IPS DF 4.7 (cell line): ENCODE results near the gene AARS2.
A peak's percentile ranks its signal among the peaks of the same experiment; 100 is the strongest.
"Not testable (repeated sequence)": the region's sequence is repeated elsewhere in the genome, so short reads cannot be mapped to it uniquely, and the experiment has no call there.

Experiments used
- DNase-seq: peaks from one replicate; pipeline ENCODE4 v3.0.0-alpha.2; 2013; ENCODE audit warnings: low spot score; ENCODE audit errors: extremely low read depth

The AARS2 gene

DNA sequence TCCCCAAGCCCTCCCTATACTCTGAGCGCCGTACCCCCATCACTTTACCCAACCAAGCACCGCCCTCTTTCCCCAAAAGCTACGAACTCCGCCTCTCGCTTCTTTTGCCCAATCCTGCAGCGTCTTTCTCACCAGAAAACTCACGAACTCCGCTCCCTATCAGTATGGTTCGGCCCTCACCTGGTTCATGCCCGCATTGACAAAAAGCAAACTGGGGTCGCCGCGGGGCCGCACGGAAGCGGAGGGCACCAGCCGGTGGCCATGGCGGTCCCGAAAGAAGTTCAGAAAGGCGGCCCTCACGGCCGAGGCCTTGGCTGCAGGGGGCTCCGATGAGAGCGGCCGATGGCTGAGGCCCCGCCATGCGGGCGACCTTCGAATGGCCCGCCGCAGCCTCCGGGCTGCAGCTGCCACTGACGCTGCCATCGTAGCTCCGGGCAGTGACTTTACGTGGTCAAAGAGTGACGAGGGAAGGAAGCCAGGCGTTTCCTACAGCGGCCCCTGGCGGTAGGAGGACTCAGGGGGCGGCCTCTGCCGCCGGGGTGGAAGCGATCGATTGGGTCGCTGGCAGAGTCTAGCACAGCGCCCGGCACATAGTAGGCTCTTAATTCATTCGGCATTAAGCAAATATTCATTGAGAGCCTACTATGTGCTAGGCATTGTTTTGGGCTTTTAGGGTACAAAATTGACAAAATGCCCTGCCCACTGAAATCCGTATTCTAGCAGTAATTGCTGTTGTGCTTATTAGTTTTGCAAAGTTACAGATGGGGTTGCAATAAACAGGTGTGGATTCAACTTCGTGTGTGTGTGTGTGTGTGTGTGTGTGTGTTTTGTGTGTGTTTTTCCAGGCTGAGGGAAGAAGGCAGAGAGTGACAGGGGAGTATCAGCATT is at the start of gene AARS2:
AARS2 (minus strand) TSS at position 447 of the 888 bp plus-strand sequence; CDS start at position 423, 24 bp downstream.
- DNase-seq, result peak; percentile 66

DNA sequence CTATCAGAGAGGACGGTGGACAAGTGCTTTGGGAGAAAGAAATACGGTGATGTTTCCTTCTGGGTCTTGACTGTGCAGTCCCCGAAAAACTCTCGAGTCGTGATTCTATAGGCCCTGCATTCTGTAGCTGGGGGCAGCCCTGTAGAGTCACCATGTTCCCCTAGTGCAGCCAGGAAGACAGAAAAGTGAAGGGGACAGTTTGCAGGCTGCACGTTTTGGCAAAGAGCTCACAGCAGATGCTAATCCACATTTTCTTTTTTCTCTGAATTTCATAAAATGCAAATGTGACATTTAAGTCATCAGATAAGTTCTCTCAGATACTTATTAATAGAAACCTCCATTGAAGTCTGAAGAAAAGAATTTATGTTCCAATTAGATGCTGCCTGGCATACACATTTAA is 48.8 kb upstream of the AARS2 start:
- DNase-seq, result no peak

DNA sequence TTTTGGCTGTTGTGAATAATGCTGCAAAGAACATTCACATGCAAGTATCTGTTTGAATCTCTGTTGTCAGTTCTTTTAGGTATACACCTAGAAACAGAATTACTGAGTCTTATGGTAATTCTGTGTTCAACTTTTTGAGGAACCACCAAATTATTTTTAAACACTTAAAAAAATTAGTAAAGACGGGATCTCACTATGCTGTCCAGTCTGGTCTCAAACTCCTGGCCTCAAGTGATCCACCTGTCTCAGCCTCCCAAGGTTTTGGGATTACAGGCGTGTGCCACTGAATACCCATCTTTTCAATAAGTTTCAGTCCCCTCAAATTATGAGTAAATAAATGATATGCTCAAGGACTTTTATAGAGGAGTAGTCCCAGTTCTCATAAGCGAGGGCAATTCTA is 46.8 kb upstream of the AARS2 start:
- no peak for DNase-seq

DNA sequence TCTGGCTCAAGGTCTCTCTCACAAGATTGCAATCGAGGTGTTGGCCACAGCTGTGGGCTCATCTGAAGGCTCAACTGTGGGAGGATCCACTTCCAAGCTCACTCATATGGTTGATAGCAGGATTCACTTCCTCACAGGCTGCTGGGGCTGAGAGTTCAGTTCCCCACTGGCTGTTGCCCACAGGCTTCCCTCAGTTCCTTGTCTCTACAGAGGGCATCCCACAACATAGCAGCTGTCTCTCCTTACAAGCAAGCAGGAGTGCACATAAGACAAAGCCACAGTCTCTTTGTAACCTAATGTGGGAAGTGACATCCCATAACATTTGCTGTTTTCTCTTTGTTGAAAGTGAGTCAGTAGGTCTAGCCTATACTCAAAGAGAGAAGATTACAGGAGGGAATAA is 43.3 kb upstream of the AARS2 start:
- DNase-seq, result no peak

DNA sequence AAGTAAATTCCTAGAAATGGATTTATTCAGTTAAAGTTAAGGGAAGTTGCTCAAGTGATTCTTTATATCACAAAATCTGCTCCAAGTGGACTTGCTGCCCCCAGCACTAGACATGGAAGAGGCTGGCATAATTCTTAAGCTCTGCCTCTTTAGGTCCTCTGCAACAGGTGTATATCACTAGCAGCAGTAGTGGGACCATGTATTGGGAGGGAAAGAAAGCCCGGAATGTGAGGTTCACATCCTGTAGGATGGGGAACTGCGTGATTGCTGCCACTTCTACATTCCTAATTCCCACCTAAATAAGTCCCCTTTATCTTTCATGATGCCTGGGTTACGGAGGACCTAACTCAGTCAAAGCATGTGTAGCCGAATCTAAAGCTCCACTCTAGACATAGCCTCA is 42.5 kb upstream of the AARS2 start:
- no peak for DNase-seq

DNA sequence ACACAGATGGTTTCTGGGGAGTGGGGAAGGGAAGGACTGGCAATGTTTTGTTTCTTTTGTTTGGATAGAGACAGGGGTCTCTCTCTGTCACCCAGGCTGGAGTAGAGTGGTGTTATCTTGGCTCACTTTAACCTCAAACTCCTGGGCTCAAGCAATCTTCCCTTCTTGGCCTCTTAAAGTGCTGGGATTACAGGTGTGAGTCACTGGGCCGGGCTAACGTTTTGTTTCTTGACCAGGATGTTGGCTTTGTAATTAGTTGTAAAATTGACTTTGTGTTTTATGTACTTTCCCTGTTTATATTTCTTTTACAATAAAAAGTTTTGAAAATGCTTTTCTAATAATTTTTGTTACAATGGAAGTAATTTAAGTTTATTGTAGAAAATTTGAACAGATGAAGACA is 40.2 kb upstream of the AARS2 start:
- DNase-seq, result no peak

DNA sequence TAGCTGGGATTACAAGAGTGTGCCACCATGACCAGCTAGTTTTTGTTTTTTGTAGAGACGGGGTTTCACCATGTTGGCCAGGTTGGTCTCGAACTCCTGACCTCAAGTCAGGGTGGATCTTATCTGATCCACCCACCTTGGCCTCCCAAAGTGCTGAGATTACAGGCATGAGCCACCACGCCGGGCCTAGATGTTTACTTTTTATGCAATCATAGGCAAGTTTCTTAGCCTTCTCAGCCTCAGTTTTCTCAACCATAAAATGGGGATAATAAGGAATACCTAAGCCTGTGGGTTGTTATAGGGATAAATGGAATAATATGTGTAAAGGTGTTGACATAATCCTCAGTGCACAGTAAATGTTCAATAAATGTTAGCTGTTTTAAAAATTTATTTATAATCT is 39.1 kb upstream of the AARS2 start:
- DNase-seq, result no peak

DNA sequence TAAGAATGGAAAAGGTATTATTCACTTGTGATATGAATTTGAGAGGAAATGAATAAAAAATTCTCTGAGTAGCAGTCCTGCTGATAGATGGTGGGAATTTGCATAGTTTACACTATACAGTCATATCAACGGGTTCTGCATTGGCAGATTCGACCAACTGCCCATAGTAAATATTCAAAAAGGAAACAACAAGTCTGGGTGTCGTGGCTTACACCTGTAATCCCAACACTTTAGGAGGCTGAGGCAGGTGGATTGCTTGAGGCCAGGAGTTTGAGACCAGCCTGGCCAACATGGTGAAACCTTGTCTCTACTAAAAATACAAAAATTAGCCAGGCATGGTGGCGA is 37.5 kb upstream of the AARS2 start:
- not testable (repeated sequence) for DNase-seq

DNA sequence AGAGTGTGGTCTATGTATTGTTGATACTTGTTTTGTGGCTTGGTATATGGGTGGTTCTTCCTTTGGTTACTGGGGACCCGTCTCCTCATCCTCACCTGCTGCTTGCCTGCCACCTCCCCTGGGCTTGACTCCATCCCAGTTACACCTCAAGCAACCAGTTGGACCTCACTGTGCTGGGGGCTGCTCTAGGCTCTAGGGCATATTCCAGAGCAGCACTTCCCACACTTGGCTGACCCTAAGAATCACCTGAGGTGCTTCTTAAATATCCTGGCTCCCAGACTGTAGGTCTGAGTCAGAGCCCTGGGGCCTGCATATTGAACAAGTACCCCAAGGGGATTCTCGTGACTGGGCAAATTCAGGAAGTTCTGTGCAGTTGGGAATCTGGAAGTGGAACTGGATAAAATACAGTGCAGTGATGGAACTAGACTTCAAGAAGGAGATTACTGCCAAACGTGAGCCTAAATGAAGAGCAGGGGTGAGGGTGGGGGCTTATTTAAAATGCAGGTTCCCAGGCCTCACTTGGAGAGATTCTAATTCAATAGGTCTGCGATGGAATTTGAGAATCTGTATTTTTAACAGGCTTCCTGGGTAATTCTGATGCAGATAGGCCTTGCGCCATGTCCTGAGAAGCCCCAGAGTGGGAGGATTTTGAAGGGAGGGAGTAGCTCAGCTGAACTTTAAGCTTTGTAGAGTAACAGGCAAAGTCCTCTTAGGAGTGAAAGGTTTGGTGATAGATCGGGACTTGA is 36.9 kb upstream of the AARS2 start:
- no peak for DNase-seq

DNA sequence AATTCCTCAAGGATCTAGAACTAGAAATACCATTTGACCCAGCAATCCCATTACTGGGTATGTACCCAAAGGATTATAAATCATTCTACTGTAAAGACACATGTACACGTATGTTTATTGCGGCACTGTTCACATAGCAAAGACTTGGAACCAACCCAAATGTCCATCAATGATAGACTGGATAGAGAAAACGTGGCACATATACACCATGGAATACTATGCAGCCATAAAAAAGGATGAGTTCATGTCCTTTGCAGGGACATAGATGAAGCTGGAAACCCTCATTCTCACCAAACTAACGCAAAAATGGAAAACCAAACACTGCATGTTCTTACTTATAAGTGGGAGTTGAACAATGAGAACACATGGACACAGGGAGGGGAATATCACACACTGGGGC is 33.7 kb upstream of the AARS2 start:
- not testable (repeated sequence) for DNase-seq

DNA sequence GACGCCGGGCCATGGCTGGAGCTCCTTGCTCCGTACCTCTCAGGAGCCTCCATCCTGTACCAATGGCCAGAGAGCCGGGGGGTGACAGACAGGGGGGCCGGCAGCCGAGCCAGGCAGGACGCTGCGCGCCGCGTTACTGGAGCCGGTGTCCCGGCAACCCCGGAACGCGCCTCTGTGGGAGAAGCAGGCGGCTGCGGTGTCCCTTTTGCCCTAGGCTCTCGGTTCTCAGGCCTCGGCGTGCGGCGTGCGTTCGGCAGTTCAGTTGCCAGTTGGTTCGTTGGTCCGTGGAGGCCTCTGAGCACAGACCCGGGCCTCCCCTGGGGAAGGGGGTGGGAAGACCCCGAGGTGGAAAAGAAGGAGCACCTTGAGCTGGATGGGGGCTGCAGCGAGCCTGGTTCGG is 29.3 kb upstream of the AARS2 start, which contains the start of gene SPATS1:
SPATS1 (plus strand) TSS at position 162 of the 400 bp plus-strand sequence. CDS start 446 bp downstream, outside the sequence.
- no peak for DNase-seq

DNA sequence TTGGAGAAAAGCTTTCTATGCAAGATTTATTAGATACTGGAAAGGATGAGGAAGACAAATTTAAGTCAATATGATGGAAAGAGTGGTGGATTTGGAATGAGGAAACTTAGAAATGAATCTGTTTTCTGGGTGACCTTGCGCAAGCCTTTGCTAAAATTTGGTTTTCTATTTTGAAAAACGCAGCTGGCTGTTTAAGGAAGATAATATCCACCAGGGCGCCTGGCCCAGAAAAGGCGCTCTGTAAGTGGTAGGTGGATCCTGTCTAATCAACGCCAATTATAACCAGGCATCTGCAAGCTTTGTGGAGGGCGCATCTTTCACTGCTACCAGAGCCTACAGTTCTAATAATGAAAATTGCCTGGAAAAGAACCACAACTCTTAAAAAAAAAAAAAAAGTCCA is 28.9 kb upstream of the AARS2 start:
- DNase-seq, result no peak

DNA sequence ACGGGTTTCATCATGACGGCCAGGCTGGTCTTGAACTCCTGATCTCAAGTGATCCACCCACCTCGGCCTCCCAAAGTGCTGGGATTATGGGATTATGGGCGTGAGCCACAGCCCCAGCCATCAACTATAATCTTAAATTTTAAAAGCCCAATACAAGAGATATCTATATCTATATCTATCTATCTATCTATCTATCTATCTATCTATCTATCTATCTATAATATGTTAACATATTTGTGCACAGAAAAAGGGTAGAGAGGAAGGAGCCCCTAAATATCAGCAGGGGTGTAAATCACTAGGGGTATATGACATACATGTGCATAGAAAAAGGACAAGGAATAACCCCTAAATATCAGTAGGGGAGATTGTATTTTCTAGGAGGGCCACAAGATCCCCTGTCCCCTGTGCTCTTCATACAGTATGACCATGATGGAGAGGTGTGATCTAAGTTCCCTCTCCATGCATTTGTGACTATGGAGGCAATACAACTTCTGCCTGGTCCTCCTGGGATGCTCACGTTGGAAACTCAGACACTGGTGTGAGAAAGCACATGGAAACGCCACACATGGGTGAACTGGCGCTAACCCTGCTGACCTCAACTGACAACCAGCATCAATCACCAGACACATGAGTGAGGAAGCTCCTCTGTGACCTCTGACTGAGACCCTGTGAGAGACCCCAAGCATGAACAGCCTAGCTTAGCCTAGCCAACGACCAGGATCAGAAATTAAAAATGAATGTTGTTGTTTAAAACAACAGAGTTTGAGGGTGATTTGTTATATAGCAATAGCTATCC is 28.1 kb upstream of the AARS2 start:
- no peak for DNase-seq

DNA sequence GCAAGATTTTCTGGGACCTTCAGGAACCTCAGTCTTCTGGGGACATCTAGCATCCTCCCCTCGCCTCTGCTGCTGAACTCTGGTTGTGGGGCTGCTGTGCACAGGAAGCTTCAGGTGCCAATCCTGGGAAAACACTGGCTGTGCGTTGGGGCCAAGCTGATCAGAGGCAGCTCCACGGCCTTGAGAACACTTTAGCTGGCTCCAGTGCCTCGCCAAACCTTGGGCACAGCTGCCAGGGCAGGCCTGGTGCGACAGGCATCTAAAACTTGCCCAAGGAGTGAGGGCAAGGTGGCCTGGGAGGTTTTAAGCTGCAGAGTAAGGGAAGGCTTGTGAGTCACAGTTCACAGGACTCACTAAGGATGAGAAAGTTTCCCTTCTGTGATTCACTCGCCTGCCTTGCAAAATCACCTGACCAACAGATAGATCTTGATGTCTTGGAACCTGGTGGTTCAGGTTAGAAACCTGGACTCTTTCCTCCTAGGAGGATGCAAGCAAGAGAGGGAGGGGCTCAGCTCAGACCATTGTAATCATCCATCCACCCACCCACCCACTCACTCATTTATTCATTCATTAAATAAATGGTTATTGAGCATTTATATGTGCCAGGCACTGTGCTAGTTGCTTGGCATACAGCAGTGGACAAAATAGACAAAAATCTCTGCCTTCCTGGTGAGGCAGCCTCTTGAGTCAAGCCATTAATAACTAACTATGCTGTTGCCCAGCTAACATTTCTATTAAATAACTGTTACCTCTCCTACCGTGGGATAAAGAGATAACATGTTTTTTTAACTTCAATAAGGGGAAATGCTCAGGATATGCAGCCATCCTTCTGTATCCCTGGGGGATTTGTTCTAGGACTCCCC is 26.8 kb upstream of the AARS2 start:
- no peak for DNase-seq

DNA sequence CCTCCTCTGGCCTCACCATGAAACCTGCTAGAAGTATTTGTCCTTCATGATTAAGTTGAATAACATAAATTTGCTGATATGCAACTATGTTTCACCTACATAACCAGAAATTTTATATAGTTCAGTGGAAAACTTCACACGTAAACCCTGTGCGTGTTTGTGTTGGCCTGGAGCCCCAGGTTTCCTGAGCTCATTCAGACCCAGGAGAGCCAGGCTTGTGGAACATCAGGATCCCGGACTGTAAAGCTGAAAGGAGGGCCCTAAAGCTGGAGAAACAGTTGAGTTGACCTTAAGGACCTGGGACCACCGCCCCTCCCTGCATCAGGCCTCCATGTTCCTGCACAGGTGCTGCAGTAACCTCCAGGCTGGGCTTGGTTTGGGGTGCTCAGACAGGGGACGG is 26.2 kb upstream of the AARS2 start:
- DNase-seq, result no peak

DNA sequence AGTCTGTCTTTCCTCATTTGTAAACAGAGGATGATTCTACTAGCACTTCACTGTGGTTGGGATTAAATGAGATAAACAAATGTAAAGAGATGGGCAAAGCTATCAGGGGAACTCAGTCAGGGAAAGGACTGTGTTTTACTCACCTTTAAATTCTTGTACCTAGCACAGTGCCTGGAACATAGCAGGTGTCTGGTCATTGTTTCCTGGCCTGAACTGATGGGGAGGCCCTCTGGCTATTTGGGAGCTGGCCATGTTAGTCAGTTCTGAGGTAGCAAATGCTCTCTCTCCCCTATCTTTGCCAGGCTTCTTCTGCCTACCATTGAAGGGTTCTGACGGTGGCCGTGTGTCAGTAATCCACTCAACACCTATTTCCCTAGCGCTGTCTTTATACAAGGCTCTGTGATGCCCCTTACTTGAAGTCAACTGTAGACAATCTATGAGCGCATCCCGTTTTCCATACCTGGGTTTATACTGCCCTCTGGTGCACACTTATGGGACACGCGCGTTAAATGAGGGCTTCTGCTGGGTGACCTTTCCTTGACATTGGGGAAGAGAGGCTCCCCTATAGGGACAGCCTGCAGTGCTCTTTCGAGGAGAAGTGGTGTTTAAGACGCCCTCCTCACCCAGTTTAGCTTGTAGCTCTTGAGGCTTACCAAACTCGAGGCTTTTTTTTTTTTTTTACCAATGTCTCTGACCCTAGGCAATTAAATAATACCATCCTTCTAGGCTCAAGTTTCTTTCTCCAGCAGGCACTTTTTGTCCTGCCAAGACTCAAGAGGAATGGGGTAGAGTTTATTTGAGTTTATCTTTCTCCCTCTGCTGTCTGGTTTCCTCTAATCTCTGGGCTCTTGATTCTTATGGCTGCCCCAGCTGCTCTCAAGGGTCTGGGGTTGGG is 25.3 kb upstream of the AARS2 start:
- no peak for DNase-seq

DNA sequence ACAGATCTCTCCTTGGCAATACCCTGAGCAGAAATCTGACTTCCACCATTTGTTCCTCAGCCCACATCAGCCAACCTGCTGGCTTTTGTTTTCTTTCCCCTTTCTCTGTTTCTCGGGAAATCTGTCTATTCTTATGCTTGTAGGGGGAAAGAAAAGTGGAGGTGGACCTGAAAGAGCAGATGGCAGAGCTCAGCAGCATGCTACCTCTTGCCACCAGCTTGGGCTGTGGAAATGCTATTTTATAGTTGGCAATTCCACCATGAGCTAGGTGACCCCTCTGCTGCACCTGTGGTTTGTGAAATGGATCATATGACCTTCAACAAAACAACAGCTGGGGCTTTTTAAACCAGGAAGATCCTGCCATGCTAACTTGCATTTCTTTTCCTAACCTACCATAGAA is 22.5 kb upstream of the AARS2 start:
- no peak for DNase-seq

DNA sequence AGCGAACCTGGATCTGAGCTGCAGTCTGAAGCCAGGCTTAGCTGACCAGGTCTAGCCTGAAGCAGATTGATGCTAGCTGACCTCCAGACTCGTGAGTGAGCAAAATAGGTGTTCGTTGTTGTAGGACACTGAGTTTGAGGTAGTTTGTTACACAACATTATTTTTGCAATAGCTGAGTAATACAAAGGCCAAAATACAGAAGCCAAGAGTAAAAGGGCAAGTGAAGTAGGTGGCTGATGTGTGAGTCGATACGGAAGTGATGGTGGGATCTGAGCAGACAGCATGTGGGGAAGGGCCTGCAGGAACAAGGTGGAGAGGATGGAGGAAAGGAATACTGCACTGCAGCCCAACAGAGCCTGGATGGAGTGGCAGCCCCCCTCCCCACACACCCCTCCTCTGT is 20.8 kb upstream of the AARS2 start:
- DNase-seq, result no peak

DNA sequence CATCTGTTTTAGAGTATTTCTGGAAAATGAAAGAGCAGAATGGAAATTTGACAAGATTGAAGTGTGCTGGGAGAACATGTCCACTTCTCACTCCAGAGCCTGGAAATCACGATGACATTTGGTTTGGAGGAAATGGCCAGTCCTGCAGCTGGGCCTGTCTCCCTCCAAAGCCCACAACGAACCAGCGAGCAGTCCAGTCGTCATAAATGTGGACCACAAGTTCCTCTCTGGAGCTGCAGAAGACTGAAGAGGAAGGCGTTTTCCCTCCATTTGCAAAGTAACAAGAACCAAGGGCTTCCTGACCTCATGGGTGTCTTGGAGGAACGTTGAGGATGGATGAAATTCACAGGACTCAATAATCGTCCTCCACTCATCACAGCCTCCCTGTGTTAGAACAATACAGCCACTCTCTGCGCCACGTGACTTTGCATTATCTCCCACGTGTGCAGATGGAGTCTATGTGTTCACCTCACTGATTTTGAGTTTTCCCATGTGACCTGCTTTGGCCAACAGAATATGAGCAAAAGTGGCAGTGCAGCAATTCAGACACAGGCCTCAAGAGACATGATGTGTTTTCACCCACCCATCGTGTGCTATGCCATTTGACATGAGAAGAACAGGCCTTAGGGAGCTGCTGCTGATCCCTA is 20.2 kb upstream of the AARS2 start:
- DNase-seq, result no peak
